Mesodermal cell (in vitro differentiated cells): Measurements from ENCODE around the gene RRP15.

Experiments used
- H3K27ac ChIP-seq: 2 replicates; pipeline ENCODE4 v1.7.0; 2013; ENCODE audit warnings: mild to moderate bottlenecking, low read depth, low read length, moderate library complexity; ENCODE audit not compliant: severe bottlenecking
- H3K36me3 ChIP-seq: 2 replicates; pipeline ENCODE4 v1.7.1; 2013; ENCODE audit warnings: mild to moderate bottlenecking, low read length, moderate library complexity; ENCODE audit not compliant: control insufficient read depth, insufficient read depth
- H3K4me1 ChIP-seq: one replicate; pipeline ENCODE4 v1.7.1; 2013; ENCODE audit warnings: mild to moderate bottlenecking, low read length; ENCODE audit not compliant: insufficient read depth, control insufficient read depth, poor library complexity, severe bottlenecking
- H3K4me3 ChIP-seq: 2 replicates; pipeline ENCODE4 v1.7.0; 2013; ENCODE audit warnings: low read length, control low read depth, mild to moderate bottlenecking; ENCODE audit not compliant: insufficient read depth, poor library complexity, severe bottlenecking; ENCODE audit errors: extremely low read depth
- H3K9me3 ChIP-seq: 2 replicates; pipeline ENCODE4 v1.7.1; 2013; ENCODE audit warnings: mild to moderate bottlenecking, low read length, moderate library complexity; ENCODE audit not compliant: control insufficient read depth
- WGBS, 2 experiments: methylation state at CpG; one replicate each; pipeline ENCODE4 v1.1.5; 2013; ENCODE audit warnings: missing lambda C conversion rate in 2 of 2; ENCODE audit not compliant: insufficient coverage in 2 of 2; 5-methylcytosine and 5-hydroxymethylcytosine counted together

The RRP15 gene

GRCh38 chr1:218349348-218350034 is 64.4 kb downstream of the RRP15 start:
- Histone ChIP-seq H3K36me3 (peaks cover 23% of the 10 kb centered on the region), H3K9me3 (no peaks in the 10 kb centered on the region), H3K4me1 (peaks cover 27% of the 10 kb centered on the region), H3K27ac (no peak overlapping the region), H3K4me3 (peak overlapping the region; percentile 84)
- 95 to 98% methylated on average over 3 to 4 of the region's 5 CpGs for WGBS, 2 experiments

- H3K36me3 ChIP-seq = peaks cover 29% of the 10 kb centered on the region
- WGBS, 2 experiments = 80 to 100% methylated on average over 1 of the region's 7 CpGs
- H3K27ac ChIP-seq = no peak overlapping the region
- no peaks in the 10 kb centered on the region for H3K9me3 ChIP-seq
- peak overlapping the region; percentile 84 for H3K4me3 ChIP-seq
- H3K4me1 ChIP-seq = peaks cover 28% of the 10 kb centered on the region
These were observed 65.0 kb downstream of the RRP15 start for GRCh38 chr1:218350035-218350525.

GRCh38 chr1:218350801-218351266 is 65.7 kb downstream of the RRP15 start:
- Histone ChIP-seq H3K4me3 (peak overlapping the region; percentile 84), H3K9me3 (no peaks in the 10 kb centered on the region), H3K36me3 (peaks cover 33% of the 10 kb centered on the region), H3K4me1 (peaks cover 28% of the 10 kb centered on the region), H3K27ac (no peak overlapping the region)
- 80% methylated on average over 1 of the region's 2 CpGs; no CpG with 5 or more reads in 1 of the 2 experiments for WGBS, 2 experiments

- WGBS, 2 experiments = 78 to 87% methylated on average over 4 to 6 of the region's 10 CpGs
- peaks cover 35% of the 10 kb centered on the region for H3K36me3 ChIP-seq
- H3K4me3 ChIP-seq = no peak overlapping the region
- H3K27ac ChIP-seq = no peak overlapping the region
- H3K9me3 ChIP-seq = no peaks in the 10 kb centered on the region
- peaks cover 29% of the 10 kb centered on the region for H3K4me1 ChIP-seq
These were observed 66.4 kb downstream of the RRP15 start for GRCh38 chr1:218351391-218352074.

GRCh38 chr1:218352075-218352438 is 67.0 kb downstream of the RRP15 start:
- Histone ChIP-seq H3K4me1 (peaks cover 33% of the 10 kb centered on the region), H3K27ac (no peak overlapping the region), H3K36me3 (peaks cover 40% of the 10 kb centered on the region), H3K4me3 (no peak overlapping the region), H3K9me3 (no peaks in the 10 kb centered on the region)
- WGBS, 2 experiments = 91 to 97% methylated on average over 4 of the region's 8 CpGs

- Histone ChIP-seq H3K9me3 (no peaks in the 10 kb centered on the region), H3K4me3 (no peak overlapping the region), H3K4me1 (peaks cover 35% of the 10 kb centered on the region), H3K27ac (no peak overlapping the region), H3K36me3 (peaks cover 49% of the 10 kb centered on the region)
- 94 to 100% methylated on average over 2 to 3 of the region's 4 CpGs for WGBS, 2 experiments
These were observed 68.6 kb downstream of the RRP15 start for GRCh38 chr1:218353656-218354055.

- Histone ChIP-seq H3K9me3 (no peaks in the 10 kb centered on the region), H3K36me3 (peaks cover 55% of the 10 kb centered on the region), H3K4me1 (peaks cover 37% of the 10 kb centered on the region), H3K27ac (no peak overlapping the region), H3K4me3 (no peak overlapping the region)
- WGBS, 2 experiments = 56 to 60% methylated on average over 2 of the region's 4 CpGs
These were observed 70.2 kb downstream of the RRP15 start for GRCh38 chr1:218355278-218355677.

DNA sequence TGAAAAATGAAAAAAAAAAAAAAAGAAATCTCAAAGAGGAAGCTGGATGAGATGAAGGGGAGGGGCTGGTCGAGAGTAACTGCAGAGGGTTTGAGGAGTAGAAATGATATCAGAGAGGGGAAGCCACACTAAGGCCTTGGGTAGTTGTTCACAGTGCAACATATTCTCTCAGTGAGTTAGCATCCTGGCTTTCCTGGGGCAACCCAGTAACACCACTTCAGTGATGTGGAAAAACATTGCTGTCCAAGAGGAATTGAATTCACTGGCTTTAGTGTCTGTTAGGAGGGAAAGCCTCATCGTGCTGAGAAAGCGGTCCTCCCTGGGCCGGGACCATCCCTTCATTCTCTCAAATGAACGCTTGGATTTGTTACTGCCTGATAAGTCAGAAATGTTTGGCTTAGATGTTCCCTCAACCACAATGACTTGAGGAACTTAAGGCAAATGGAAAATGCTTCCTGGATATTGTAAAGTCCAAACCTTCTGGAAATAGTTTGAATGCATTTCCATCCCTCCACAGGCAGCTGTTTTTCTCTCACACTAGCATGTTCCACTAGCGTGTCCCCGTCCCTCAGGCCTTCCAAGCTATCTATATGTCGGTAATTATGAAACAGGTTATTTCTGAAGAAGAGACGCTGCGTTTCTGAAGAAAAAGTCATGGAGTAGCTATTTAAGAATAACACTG is 72.3 kb downstream of the RRP15 start:
- 95 to 97% methylated on average over 9 of the region's 10 CpGs for WGBS, 2 experiments
- Histone ChIP-seq H3K4me3 (no peak overlapping the region), H3K36me3 (peaks cover 57% of the 10 kb centered on the region), H3K9me3 (no peaks in the 10 kb centered on the region), H3K4me1 (peaks cover 35% of the 10 kb centered on the region), H3K27ac (peak overlapping the region; percentile 17)

GRCh38 chr1:218357893-218358232 is 72.8 kb downstream of the RRP15 start:
- Histone ChIP-seq H3K4me1 (peaks cover 30% of the 10 kb centered on the region), H3K4me3 (no peak overlapping the region), H3K9me3 (no peaks in the 10 kb centered on the region), H3K27ac (no peak overlapping the region), H3K36me3 (peaks cover 57% of the 10 kb centered on the region)
- 100% methylated on average over 1 of the region's 3 CpGs; no CpG with 5 or more reads in 1 of the 2 experiments for WGBS, 2 experiments

DNA sequence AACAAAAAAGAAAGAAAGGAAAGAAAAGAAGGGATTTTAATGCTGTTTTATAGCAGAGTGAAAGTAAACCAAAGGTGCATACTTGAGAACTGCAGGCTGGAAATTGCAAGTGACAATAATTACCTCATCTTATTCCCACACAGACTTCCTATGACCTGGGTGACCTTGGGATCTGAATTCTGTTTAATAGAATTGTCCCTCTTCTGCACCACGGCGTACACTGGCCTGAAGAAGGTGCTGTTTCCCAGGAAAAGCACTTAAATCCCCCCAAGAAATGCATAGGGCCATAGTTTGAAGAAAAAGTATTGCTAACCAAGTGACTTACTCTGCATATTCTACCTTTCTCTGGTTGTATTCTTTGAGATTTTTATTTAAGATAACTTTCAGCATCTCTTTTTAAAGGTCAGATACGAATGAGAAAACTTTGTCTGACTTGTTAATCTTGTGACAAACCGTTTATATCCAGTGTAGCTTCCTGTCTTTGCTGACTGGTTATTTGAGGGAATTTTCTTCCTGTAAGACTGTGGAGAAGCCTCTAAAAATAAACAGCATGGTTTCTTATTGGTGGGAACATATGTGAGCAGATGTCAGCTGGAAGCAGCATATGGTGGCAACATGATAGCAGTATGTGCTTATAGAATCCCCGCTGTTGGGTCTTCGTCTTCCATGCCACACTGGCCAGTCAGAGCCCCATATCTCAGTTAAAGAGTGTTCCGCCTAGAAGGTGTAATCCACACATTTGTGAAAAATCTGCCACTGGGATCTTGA is 76.4 kb downstream of the RRP15 start:
- Histone ChIP-seq H3K27ac (peak overlapping the region; percentile 2), H3K4me3 (no peak overlapping the region), H3K4me1 (peaks cover 18% of the 10 kb centered on the region), H3K36me3 (peaks cover 67% of the 10 kb centered on the region), H3K9me3 (no peaks in the 10 kb centered on the region)
- WGBS, 2 experiments = 84 to 89% methylated on average over 6 to 7 of the region's 7 CpGs
